Activated T-cell treated with anti-CD3 and anti-CD28 coated beads for 4 hours (primary cell): ENCODE measurements around the gene MAP7D3.
"Not testable (repeated sequence)": the region's sequence is repeated elsewhere in the genome, so short reads cannot be mapped to it uniquely, and the experiment has no call there.

Source experiments
- DNase-seq: peaks from one replicate; pipeline ENCODE4 v3.0.0-alpha.2; 2020

Gene MAP7D3, protein sequence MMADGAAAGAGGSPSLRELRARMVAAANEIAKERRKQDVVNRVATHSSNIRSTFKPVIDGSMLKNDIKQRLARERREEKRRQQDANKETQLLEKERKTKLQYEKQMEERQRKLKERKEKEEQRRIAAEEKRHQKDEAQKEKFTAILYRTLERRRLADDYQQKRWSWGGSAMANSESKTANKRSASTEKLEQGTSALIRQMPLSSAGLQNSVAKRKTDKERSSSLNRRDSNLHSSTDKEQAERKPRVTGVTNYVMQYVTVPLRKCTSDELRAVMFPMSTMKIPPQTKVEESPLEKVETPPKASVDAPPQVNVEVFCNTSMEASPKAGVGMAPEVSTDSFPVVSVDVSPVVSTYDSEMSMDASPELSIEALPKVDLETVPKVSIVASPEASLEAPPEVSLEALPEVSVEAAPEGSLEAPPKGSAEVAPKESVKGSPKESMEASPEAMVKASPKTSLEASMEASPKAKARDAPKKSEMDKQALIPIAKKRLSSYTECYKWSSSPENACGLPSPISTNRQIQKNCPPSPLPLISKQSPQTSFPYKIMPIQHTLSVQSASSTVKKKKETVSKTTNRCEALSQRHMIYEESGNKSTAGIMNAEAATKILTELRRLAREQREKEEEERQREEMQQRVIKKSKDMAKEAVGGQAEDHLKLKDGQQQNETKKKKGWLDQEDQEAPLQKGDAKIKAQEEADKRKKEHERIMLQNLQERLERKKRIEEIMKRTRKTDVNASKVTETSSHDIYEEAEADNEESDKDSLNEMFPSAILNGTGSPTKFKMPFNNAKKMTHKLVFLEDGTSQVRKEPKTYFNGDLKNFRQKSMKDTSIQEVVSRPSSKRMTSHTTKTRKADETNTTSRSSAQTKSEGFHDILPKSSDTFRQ

DNA sequence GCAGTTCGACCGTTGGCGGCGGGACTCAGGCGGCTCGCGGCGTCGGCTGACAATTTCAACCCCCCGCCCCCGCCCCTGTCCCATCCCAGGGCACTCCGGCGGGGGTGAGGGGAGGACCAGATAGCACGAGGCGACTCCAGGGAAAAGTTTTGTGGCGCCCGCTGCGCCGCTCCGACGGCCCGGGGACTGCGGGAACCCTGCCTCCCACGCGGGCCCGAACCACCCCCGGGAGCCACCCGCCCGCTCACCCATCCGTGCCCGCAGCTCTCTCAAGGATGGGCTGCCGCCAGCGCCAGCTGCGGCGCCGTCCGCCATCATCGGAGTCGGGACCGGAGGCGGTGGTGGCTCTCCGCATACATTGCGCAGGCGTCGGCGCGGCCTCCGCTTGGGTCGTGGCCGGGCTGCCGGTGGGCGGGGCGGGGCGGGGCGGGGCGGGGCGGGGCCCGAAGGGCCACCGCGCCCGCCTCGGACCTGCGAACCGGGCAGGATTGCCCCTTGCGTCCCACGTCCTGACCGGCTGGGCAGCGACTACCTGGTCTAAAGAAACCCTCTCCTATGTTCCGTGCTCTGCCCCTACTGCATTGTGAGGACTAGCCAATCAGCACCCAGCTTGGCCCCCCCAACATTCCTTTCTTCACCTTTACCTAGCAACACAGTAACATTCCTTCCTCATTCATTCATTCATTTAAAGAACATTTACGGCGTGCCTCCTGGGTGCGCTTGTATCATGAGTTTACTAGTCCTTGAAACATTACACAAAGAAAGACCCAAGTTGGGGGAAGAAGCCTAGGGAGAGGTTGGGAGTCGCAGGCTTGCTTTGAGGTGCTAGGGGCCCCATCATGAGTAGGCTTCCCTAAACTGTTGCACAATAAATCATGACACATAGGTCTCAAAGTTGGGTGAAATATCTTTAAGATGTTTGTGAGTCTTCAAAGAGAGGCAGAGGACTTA lies at the start of gene MAP7D3:
TSS of gene MAP7D3 (minus strand) at position 360 of the 951 bp plus-strand sequence. CDS start at position 318, 42 bp downstream.
- peak; percentile 40 for DNase-seq

DNA sequence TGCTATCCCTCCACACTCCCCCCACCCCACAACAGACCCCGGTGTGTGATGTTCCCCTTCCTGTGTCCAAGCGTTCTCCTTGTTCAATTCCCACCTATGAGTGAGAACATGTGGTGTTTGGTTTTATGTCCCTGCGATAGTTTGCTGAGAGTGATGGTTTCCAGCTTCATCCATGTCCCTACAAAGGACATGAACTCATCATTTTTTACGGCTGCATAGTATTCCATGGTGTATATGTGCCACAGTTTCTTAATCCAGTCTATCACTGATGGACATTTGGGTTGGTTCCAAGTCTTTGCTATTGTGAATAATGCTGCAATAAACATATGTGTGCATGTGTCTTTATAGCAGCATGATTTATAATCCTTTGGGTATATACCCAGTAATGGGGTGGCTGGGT lies 49.5 kb upstream of the MAP7D3 start, which contains the start of gene ADGRG4:
TSS of gene ADGRG4 (plus strand) at position 243 of the 400 bp plus-strand sequence. CDS start 7,815 bp downstream, outside the sequence.
- not testable (repeated sequence) for DNase-seq

DNA sequence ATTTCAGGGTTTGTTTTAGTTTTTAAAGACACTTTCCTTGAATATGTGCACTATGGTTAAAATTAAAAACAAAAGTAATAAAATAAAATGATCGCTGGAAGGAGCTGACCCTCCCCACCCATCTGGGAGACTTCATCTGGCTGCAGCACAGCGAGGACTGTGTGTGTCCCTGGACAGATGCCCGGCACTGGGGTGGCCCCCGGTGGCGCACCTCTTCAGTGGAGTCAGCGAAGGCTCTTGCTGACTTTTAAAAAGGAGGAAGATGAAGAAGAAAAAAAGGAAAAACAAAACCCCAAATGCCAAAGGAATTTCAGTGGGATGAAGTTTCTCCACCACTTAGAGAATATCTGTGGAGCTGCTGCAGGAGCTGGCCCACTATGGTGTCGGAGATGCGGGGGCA lies 44.2 kb upstream of the MAP7D3 start:
- no peak for DNase-seq

DNA sequence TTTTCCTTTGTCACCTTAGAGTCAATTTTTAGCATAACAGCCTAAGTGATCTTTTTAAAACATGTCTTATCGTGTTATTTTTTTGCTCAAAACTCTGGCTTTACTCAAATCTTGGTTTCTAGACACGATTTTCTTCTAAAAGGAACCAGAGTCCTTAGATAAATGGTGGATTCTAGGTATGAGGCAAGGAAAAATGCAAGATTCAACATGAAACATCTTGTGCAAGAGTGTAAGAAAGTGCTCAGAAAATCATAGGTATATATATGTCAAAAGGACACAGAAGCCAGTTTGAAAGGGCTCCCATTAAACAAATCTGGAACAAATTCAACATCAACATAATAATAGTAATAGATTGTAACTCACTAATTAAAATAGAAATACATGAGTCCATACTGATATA lies 41.5 kb upstream of the MAP7D3 start:
- DNase-seq, result no peak

DNA sequence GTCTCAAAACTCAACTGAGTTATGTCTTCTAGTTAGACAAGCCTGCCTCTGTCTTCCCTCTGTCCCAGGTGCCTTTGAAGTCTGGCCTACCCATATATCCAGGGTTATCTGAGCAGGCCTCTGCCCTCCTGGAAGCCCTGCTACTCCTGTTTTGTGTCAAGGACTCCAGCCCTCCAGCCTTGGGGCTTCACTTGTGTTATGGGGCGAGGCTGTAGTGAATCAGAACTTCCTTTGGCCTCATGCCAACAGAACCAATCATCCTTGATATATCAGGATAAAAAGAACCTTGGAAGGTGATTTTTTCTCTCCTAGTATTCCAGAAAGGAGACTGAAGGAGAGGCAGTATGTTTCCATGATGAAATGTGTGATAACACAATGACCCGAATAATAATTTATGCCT lies 40.6 kb upstream of the MAP7D3 start:
- no peak for DNase-seq

DNA sequence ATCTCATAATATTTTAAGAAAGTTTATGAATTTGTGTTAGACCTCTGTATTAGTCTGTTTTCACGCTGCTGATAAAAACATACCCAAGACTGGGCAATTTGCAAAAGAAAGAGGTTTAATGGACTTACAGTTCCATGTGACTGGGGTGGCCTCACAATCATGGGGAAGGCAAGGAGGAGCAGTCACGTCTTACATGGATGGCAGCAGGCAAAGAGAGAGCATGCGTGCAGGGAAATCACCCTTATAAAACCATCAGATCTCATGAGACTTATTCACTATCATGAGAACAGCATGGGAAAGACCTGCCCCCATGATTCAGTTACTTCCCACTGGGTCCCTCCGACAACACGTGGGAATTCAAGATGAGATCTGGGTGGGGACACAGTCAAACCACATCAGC lies 35.2 kb upstream of the MAP7D3 start:
- DNase-seq, result not testable (repeated sequence)

DNA sequence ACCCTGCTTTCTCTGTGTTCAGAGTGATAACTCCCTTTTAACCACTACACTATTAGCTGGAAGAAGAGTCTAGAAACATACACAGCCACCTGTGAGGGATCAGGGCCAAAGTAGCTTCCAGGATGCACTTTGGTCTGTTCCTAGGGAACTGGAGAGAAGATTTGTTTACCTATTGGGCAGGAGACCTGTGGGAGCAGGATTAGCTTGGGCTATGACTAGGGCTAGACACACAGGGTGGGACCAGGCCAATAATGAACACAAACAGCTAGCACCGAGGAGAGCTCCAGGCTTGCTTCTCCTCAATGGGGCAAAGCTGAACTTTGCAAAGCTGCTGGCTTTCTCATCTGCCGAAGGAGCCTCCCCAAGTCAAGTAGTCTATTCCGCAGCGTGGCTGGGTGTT lies 24.4 kb upstream of the MAP7D3 start:
- no peak for DNase-seq

DNA sequence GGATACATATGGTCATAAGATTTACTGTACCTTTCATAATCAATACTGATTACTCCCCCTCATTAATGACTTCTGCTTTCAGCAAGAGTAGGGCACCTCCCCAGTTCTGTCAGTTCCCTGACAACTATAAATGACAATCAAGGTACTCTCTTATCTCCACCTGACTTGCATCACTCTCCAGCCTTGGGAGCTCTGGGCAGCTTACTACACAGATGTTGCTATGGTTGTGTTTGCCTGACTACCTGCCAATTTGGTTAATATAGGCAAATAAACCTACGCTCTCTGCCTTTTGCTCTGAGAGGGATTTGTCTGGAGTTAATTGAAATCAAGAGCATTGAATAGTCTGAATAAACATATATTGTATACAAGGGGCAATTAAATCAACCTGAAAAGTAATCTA lies 22.8 kb upstream of the MAP7D3 start:
- no peak for DNase-seq

DNA sequence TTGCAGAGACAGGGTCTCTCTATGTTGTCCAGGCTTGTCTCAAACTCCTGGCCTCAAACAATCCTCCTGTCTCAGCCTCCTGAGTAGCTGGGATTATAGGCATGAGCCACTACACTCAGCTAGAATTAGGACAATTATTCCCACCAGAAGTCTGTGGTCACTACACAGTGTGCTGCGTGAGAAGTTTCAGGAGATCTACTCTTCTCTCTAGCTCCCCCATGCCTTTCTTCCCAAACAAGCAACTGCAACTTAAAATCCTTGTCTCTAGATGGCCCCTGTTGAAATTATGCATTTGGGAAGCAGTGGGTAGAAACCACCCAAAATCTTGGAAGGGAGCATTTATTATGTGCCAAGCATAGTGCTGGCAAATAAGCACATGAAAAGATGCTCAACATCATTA lies 21.1 kb upstream of the MAP7D3 start:
- DNase-seq, result no peak

DNA sequence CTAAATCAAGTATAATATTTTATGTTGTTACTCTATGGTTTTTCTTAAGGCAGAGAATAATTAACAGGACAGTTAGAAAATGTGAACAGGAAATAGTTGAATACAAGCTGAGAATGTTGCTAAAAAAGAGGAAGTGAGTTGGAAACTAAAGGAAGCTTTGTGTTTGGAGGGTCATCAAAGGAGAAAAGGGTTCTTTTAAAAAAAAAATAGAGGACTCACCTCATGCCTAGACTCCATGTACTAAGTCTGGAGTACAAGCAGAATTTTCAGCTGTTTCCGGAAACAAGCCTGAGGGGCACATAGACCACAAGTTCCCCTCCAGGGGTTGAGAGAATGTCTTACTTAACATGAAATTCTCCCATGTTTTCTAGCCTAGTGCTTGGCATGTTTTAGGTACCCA lies 20.1 kb upstream of the MAP7D3 start:
- no peak for DNase-seq

DNA sequence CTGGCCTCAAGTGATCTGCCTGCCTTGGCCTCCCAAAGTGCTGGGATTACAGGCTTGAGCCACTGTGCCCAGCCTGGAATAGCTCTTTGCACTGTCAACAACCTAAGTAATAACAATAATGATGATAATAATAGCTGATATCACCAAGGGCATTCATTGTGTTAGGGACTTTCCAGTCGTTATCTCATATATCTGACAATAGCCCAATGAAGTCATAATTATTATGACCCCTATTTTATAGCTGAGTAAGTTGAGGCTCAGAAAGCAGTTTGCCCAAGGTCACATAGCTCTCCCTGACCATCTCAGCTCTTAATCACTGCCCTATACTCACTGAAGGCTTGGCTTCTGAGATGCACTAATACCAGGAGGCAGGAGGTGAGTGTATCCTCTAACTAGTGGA lies 18.7 kb upstream of the MAP7D3 start:
- DNase-seq, result no peak

DNA sequence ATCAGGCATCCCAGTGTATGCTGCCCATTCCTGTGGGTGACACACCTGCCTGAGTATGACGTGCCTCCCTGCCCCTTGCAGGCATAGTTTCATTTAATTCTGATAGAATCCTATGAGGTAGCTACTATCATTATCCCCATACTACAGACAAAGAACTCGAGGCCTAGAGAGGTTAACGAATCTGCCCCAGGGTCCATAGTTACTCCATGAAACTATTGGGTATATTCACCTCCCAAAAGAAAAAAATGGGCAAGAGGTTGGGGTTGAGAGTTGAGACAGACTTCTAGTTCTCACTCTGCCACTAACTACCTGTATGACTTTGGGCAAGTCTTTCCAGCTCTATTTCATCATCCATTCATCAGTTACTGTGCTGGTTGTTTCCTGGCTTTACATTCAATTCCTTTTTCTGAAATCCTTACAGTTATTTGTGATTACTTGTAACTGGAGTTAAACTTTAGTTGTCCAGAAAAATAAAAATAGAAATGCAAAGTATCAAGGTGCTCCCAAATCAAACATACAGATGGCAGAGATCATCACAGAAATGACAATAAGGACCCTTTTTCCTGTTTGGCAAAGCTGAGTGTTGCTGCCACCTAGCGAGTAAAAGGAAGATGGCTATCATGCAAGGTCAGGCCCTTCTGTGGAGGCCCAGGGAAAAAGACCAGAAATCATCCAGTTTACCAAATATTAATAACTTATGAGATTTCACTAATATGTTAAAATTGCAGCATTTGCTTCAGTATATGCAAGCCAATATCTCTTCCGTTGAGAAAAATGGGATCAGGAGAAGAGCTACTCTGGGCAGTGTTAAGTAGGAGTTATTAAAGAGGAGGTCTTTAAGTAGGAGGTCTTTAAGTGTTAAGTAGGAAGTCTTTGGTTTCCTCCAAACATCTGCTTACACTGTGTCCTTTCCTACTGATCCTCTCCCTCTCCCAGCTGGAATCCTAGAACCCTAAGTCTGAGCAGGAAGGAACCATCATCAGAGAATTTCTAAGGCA lies 17.1 kb upstream of the MAP7D3 start:
- peak; percentile 27 for DNase-seq

DNA sequence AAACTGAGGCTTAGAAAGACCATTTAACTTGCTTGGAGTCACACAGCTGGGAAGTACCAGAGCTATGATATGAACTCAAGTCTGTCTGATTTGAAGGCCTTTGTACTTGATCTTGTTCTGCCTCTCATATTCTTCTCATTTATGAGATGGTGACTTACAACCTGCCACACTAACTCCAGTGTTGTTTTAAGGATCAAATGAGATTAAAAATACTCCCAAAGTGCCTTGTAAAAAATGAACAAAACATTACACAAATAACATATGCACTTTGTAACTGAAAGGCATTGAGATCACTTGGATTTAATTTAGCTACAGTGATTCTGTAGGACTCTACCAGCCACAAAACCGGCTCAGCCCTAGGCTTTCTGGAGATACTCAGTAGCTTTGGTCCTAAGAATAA lies 15.6 kb upstream of the MAP7D3 start:
- DNase-seq, result no peak

DNA sequence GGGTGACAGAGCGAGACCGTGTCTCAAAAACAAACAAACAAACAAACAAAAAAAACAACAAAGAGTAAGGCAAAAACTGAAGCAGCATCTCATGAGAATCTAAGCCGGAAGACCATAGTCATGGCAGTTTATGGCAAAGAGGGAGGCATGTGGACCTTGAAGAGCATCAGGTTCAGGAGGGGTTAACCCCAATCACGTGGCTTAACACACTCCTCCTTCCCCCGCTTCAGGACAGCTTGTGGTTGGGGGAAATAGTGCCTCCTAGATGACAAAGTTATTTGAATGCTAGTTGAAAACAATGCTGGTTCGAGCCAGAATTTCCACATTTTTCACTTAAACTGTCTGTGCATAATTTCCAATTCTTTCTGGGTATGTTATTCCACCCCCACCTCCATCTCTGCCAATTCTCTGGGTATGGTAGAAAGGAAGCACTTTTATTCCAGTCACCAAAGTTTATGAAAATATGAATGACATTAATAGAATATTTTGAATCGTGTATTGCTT lies 11.7 kb upstream of the MAP7D3 start:
- no peak for DNase-seq

DNA sequence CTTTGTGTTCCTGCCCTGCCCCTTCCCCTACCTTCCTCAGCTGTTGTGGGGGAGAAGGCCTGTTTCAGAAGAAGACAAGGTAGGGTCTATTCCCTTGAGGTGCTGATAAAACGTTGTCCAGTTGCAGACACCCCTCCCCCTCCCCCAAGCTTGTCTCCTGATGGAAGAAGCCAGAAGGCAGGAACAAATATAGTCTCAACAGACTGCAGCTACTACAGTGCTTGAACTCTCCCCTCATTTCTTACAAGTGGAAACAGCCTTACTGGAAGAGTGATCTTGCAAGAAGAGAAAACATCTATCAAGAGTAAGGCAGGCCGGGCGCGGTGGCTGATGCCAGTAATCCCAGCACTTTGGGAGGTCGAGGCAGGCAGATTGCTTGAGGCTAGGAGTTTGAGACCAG lies 11.0 kb upstream of the MAP7D3 start:
- no peak for DNase-seq

DNA sequence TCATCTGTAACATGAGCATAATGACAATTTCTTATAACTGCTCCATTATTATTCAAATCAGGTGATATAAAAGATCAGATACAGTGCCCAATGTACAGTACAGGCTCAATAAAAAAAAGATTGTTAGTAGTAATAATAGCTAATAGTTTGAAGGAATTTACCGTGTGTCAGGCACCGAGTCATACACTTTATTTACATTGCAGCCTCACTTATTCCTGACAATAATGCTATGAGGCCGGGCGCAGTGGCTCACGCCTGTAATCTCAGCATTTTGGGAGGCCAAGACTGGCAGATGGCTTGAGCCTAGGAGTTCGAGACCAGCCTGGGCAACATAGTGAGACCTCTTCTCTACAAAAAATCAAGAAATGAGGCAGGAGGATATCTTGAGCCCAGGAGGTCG lies 10.1 kb upstream of the MAP7D3 start:
- no peak for DNase-seq

DNA sequence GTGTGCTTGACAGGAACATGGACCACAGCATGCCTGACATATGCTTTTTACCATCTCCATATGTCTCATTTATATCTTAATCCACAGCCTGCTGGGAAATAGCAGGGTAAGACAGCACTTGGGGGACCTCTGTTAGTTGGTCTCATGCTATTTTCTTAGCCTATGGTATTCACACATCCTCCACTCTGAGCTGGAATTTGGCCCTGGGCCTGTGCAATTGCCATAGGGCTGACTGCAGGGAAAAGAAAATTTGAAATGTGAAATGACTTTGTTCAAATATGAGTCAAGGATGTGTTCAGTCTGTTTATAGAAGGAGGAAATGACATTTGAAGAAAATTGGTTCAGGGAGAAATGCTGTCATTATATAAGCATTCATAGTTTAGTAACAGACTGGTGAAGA lies 9.6 kb upstream of the MAP7D3 start:
- no peak for DNase-seq

DNA sequence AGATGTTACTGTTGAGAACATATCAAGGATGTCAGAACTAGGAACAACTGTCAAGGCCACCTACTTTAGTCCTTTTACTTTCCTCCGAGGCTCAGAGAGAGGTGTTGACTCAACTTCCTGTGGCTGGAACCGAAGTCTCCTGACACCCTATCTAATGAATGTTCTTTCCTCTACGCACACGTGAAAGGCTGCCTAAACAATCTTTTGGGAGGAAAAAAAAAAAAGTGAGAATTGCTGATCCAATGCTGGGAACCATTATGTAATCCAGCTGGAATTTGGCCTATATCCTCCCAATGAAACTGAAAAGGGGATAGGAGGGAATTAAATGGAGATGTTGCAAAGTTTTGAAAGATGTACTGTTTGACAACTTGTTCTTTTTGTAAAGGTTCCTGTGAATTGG lies 8.3 kb upstream of the MAP7D3 start:
- no peak for DNase-seq

DNA sequence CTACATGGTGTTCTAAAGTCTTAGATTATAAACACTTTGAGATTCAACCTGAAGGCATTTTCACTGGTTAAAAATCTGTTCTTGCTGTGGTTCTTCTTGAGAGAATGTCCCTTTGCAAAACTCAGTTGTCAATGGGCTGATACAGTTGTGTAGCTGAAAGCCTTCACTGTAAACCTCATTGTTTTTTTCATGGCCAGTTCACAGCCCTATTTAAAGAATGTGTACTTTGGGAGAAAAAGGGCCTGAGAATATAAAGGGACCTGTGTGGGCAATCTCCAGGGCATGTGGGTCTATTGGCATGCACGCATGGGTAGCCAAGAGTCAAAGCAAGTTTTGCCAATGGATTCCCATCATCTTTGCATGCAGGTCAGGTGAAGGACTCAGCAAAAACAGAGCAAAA lies 7.8 kb upstream of the MAP7D3 start:
- no peak for DNase-seq

DNA sequence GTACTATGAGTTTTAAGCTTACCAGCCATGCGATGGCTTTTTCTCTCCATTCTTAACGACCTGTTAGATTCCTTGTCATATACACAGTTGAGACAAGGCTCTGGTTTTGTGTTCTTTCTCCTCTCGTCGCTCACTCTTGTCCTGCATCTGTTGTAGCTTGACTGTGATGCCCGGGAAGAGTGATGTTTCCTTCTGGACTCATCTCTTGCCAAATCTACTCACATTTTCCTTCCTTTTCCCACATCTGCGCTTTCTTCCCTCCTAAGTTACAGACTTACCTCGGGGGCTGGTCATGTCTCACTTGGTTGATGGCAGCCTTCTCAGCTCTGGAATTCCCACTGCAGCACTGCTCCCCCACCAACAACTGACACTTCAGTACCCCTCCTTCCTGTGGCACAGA lies 4.8 kb upstream of the MAP7D3 start:
- DNase-seq, result no peak

DNA sequence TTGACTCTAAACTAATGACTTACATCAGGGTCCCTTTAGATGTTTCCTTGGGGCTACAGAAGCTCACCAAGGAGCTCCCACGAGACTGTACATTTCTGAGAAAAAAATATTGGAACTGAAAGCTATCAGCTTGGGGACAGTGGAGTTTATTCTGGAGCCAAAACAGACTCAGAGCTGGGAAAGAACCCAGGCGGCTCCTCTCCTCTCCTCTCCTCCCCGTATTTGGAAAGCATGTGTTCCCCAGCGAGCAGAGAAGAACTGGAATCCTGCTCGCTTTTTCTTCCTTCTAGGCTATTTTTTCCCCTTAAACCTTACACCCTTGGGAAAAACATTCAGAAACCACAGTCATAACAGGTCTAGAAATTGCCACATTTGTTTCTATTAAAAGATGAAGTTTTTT lies 4.3 kb upstream of the MAP7D3 start:
- DNase-seq, result no peak
